ENCODE data around the gene NPDC1.

Gene NPDC1, protein sequence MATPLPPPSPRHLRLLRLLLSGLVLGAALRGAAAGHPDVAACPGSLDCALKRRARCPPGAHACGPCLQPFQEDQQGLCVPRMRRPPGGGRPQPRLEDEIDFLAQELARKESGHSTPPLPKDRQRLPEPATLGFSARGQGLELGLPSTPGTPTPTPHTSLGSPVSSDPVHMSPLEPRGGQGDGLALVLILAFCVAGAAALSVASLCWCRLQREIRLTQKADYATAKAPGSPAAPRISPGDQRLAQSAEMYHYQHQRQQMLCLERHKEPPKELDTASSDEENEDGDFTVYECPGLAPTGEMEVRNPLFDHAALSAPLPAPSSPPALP

DNA sequence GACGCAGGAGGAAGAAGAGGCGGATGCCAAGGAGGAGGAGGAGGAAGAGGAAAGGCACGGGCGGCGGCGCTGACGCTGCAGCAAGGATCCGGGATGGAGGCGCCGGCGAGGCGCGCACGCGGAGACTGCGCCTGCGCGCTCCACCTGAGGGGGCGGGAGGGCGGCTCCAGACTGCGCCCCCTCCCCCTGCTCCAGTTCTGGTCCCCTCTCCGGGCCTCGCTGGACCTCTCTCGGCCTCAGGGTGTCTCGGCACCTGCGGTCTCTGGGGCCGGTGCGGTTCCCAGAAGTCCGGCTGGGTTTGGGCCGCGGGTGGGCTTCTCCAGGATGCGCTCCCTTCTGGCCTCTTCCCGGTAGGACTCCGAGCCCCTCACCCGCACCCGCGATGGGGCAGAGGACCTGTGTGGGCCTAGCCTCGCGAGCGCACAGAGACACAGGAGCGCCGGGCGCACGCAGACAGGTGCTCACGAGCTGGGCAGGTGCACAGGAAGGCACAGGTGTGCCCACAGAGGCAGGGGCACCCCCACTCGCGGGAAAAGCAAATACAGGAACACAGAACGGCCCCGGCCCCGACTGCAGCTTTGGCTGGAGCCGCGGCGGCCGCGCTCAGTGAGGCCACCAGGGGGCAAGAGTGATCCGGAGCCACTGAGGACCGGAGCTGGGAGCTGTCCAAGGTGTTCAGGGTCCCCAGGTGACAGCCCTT, at the start of gene NPDC1:
Gene NPDC1, minus strand, starts transcription at position 90 of the 700 bp plus-strand sequence. CDS start 188 bp downstream, outside the sequence.
- peak; percentile 80 to 84 for DNase-seq

DNA sequence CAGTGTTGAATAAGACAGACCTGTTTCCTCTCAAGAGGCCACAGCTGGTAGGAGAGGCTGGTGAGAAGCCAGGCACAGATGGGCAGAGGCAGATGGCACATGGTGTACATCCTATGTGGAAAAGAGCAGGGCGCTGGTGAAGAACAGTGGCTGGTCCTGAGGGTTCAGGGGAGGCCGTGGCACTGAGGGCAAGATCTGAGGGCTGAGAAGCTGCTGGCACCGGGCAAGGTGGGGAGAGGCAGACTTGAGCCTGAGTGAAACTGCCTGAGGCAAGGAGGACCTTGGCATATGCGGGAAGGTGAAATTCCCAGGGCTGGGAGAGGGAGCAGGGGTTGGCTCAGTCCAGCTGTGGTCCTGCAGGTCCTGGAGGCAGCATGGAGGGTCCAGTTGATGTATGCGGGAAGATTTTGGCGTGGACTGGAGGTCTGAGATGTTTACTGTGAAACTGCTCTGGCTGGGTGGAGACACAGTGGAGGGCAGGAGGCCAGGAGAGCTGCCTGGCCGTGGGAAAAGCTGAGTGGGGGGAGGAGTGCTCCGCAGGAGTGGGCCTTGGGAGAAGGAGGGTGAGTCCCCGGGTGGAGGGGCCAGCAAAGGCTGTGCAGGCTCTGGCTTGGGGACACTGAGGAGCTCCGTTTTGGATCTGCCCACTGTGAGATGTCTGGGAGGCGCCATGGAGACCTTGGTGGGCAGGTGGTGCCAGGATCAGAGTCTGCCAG, 43.4 kb upstream of the NPDC1 start:
- DNase-seq: no peak

DNA sequence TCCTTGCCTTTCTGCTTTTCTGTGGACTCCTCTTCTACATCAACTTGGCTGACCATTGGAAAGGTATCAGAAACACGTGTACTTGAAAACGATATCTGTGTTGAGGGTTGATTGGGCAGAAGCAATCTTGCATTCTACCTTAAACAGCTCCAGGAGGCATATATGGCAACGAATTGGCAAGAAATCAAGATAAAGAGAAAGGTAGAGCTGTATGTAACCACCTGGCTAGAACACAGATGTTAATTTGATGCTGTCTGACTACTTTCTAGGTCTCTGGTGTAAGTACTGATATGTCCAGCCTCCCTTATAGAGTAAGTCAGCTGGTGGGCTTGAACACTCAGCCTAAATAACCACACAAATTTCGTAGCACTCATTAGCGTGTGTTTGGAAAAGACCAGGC, 42.1 kb upstream of the NPDC1 start:
- DNase-seq: no peak

DNA sequence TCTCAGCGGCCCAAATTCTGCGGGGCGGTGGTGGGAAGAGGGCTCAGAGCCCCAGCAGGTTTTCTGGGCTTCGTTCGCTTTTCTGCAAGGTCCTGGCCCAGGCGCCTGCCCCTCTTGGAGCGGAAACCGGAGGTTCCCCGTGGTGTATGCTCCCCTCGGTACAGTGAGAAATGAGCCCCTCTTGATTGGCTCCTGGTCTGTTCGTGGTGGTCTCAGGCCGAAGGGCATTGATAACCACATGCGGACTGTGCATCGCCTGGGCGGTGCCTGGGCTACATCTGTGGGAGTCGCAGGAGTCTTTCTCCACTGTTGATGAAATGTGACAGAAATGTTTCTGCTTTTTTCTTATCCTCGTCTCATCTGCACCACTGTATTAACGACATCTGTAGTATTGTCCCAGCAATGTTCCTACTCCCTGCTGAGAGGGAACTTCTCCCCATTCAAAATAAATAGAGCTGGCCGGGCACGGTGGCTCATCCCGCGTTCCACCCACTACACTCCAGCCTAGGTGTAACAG, 41.5 kb upstream of the NPDC1 start:
- DNase-seq: no peak

DNA sequence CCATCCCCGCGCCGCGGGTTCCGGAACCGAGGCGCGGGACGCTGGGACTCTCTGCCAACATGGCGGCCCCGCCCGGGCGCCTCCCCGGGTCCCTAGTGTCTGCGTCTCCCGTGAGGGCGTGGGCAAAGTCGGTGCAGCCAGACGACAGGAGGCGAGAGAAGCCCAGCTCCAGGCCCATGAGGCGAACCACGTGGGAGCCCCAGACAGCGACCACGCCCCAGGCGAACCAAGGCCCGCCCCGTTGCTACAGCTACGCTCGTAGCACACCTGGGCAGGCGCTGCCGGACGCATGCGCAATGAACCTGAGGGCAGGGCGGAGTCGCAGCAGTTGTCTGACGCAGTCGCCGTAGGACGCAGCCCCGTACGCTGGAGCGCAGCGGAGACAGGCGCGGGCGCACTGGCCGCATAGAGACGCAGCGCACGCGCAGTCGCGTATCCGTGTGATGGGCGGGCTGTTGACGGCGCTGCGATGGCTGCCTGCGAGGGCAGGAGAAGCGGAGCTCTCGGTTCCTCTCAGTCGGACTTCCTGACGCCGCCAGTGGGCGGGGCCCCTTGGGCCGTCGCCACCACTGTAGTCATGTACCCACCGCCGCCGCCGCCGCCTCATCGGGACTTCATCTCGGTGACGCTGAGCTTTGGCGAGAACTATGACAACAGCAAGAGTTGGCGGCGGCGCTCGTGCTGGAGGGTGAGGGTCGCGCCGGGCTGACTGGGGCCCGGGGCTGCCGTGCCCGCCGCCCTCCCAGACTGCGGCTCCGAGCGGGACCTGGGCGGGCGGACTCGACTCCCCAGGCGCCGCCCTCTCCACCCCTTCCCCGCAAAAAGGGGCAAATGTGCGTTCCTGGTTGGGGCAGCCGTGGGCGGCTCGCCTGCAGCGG, 40.8 kb upstream of the NPDC1 start, which contains the start of gene MAN1B1:
Gene MAN1B1, plus strand, starts transcription at position 455 of the 878 bp plus-strand sequence. Its CDS starts 15 bp downstream, at position 470.
- DNase-seq: peak; percentile 100

DNA sequence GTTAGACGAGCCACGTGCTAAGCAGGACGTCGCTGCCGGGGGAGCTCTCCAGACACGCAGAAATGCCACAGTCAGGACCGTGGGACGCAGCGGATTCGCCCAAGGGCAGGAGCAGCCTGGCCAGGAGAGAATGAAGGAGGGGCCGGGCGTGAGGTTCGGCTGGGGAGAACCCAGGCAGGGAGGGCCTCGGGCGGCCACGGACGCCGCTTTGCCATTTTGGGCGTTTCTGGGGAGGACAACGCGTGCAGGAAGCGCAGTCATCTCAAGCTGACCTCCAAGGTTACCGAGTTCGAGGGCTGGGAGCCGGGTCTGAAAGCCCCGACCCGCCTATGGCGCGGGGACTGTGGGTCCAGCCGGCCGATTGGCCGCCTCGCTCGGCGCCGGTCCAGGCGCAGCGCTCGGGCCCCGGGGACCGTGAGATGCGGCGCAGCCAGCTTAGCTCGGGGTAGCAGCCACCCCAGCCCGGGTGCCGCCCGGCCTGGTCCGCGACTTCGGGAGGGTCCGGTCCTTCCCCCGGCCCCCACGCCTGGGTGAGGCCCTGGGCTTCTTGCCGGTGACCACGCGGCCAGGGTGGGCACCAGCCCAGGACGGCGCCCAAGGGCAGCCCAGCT, 40.0 kb upstream of the NPDC1 start:
- peak; percentile 28 to 46 for DNase-seq

DNA sequence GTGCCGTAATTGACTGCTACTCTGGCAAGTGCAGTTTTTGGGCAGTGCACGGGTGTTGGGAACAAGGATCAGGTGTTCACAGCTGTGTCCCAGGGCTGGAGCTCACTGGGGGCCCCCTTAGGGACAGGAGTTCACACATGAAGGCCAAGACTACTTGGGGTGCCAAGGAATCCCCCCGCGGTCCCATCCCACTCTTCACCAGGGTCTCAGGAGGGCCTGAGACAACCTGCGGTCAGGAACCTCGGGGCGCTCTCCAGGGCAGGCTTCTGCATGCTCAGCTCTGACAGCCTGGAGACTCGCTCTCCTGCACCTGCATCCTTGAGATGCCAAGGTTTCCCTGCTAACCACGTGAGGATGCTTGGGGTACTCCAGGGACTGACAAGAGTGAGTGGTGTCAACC, 38.5 kb upstream of the NPDC1 start:
- no peak for DNase-seq

DNA sequence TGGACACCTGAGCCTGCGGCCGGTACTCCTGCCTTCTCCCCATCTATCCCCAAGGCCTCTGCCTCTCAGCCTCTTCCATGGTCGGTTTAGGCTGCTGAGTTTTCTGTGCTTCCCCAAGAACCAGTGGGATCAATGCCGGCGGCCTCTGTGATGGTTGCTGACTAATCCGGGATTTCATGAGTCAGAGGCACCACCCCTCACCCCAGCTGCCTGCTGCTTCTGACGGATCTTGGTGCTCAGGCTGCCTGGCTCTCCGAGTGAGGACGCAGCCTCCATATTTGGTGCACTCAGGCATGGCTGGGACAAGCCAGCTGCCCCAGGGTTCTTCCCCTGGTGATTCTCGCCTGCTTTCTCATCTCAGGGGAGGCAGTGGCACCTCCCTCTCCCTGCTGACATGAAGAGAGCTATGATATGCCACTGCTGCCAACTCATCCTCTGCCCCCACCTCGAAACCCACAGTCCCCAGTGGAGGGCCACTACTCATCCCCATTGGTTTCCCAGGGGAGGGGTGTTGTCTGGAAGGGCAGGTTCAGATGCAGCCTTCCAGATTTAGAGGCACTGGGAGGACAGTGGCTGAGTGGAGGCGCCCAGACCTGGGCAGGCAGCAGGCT, 37.5 kb upstream of the NPDC1 start:
- DNase-seq: no peak

DNA sequence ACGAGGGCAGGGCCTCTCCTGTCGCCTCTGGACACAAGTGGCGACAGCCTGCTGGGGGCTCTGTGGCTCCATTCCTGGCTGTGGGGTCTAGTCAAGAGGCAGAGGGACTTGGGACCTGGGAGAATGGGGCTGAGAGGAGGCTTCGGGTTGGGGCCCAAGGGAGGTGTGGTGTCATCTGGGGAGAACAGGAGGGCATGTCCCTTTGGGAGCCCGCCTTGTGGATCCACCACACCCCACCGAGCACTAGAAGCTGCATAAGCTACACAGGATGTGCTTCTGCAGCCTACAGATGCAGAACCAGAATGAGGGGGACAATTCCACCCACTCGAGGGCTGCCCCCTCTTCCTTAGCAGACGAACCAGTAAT, 36.9 kb upstream of the NPDC1 start:
- DNase-seq: no peak

DNA sequence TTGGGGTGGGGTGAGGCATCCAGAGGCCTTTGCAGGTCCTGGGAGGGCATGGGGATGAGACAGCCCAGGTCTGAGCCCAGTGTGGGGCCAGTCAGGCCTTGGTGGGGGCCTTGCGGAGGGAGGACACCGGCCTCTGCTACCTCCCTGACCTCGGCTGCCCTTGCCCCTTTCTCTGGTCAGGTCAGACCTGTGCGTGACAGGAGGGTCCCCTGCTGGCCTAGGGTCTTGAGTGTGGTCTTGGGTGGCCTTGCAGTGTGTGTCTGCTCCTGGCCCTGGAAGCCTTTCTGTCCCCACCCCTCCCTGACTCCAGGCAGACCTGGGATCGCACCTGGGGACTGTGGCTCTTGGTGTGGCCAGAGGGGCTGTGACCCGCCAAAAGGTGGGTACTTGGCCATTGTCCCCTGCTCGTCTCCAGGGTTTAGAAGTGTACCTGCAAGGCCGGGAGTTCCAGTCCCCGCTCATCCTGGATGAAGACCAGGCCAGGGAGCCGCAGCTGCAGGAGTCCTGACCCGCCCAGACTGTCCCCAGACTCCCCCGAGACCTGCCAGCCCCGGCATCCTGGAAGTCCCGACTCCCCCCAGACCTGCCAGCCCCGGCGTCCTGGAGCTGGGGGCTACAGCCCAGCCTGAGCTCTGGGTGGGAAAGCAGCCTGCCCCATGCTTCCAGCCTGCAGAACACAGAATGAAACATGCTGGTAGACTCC, 36.4 kb upstream of the NPDC1 start:
- DNase-seq: no peak

DNA sequence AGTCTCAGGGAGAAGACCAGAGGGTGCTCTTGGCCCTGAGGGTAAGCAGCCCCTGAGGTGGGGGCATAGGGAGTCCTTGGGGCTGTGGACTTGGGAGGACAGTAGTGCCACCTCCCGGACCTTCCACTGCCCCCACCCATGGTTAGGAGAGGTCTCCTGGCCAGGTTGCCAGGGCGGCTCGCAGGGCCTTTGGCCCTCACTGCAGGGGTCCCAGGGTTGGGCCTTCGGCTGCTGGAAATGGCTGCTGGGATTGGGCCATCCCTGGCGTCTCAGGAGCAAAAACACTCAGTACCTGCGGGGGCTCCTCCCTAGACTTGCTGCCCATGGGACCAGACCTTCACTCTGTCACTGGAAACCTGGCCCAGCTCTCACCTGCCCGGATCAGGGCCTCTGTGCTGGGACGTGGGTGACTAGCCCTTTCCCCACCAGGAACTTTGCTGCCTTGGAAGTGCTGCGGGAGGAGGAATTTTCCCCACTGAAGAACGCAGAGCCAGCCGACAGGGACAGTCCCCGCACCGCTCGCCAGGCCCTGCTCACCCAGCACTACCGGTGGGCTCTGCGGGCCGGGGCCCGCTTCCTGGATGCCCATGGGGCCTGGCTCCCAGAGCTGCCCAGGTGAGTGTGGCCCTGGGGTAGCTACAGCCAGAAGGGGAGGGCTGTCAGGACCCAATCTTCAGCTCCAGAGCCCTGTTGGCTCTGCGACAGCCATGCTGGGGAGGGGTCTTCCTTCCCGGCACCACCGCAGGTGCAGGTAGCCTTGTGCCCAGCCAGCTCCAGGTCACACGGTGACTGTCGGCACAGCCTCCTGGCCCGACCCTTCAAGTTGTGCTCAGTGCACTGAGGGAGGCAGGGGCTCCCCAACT, 34.5 kb upstream of the NPDC1 start:
- no peak for DNase-seq

DNA sequence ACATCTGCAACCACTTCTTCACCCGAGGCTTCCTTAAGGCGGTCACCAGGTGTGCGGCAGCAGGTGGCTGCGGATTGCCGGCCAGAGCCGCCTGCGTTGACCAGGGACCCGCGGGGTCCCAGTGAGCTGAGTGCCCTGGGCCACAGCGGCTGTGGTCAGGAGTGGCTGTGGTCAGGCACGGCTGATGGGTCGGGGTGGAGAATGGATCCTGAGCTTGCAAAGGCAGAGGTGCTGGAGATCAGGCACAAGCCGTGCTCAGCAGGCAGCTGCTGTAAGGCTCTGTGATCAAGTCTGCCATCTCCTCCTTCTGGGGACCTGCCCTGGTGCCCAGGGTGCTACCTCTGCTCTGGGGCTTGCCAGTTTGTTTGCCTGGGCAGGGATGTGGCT, 33.4 kb upstream of the NPDC1 start:
- DNase-seq: no peak

DNA sequence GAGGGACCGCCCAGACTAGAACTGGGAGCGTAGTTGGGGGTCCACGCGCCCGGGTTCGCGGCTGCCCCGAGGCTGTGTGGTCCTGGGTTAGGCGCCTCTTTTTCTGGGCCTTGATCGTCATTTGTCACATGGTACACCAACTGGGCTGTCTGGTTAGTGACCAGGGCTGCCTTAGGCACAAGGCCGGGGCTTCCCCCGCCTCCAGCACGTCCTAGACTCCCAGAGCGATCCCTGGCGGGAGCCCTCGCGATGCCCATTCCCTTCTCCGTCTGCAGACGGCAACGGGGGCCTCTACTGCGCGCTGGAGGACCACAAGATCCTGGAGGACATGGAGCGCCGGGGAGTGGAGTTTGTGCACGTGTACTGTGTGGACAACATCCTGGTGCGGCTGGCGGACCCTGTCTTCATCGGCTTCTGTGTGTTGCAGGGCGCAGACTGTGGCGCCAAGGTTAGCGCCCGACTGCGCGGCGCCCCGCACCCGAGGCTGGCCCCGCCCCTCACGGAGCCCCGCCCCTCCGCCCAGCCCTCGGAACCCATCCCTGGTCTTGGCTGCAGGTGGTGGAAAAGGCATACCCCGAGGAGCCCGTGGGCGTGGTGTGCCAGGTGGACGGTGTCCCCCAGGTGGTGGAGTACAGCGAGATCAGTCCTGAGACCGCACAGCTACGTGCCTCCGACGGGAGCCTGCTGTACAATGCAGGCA, 32.9 kb upstream of the NPDC1 start:
- no peak for DNase-seq

DNA sequence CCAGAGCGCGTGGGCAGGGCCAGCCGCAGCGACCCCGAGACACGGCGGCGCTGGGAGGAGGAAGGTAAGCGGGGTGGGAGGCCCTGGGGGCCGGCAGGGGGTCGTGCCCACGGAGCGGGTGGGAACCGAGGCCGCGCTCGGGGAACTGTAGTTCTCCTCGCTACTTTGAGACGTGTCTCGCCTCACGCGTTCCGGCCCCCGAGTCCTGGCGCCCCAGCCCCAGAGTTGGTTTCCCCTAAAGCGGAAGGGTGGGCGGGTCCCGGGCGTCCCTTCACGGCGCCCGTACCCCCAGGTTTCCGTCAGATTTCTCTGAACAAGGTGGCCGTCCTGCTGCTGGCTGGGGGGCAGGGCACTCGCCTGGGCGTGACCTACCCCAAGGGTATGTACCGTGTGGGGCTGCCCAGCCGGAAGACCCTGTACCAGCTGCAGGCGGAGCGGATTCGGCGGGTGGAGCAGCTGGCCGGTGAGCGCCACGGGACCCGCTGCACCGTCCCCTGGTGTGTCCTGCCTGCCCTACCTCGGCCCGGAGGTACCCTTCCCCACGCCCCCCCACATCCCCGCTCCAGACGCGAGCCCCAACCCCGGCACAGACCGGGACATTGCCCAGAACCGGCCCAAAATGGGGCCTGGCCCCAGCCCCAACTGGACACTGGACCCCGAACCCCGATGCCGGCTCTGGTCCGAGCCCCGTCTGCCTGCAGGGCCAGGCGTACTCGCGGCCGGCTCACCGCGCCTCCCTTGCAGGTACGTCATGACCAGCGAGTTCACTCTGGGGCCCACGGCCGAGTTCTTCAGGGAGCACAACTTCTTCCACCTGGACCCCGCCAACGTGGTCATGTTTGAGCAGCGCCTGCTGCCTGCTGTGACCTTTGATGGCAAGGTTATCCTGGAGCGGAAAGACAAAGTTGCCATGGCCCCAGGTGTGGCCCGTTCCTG, 32.0 kb upstream of the NPDC1 start:
- peak; percentile 36 to 51 for DNase-seq

DNA sequence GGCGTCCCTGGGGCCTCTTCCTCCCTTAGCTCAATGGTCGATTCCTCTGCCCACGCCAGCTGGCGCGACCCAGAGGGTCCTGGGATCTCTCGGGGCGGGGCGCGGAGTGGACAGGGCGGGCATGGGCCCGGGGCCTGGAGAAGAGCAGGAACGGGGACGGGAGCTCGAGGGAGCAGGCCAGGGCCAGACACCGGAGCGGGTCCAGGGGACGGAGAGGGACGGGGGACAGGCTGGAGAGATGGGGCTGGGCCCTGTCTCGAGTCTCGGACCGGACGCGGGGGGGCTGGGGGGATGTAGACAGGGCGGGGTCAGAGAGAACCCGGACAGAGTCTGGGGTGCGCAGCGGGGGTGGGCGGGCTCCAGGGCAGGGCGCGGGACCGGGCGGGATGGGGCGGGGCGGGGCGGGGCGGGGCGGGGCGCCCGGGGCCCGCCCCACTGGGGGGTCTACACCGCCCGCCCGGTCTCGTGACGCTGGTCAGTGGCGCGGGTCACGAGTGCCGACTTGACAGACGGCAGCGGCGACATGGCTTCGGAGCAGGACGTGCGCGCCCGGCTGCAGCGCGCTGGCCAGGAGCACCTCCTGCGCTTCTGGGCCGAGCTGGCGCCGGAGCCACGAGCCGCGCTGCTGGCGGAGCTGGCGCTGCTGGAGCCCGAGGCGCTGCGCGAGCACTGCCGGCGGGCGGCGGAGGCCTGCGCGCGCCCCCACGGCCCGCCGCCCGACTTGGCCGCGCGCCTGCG, 31.2 kb upstream of the NPDC1 start, which contains the start of gene UAP1L1:
Gene UAP1L1, plus strand, starts transcription at position 508 of the 738 bp plus-strand sequence. Its CDS starts 16 bp downstream, at position 524.
- peak; percentile 70 to 72 for DNase-seq

DNA sequence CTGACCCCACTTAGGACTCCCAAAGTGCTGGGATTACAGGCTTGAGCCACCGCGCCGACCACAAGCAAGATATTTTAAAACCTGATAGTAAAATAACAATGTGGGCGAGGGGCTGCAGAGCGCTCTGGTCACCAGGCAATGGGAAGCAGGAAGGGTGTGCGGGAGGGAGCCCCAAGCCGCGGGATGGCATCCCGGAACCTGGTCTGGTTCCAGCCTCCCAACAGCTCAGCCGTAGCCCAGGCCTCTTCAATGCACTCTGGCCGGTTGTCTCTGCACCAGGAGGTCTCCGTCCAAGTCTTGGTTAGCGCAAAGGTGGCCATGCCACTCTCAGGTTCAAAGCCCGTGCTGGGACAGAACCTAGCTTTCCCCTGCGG, 30.6 kb upstream of the NPDC1 start:
- DNase-seq: no peak

DNA sequence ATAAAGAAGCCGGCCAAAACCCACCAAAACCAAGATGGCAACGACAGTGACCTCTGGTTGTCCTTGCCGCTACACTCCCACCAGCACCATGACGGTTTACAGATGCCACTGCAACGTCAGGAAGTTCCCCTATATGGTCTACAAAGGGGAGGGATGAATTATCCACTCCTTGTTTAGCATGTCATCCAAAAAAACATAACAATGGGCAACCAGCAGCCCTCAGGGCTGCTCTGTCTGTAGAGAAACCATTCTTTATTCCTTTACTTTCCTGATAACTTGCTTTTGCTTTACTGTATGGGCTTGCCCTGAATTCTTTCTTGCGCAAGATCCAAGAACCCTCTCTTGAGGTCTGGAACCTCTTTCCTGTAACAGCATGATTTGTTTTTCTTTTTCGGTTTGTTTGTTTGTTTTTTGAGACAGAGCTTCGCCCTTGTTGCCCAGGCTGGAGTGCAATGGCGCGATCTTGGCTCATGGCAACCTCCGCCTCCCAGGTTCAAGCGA, 29.3 kb upstream of the NPDC1 start:
- DNase-seq: no peak
